Measurements from ENCODE around the gene PCYT1A.

- TF ChIP-seq EZH2 (optimal IDR thresholded peaks at IDR 0.05; ENCODE audit: low read depth, low read length), result no peak
- TF ChIP-seq CTCF (IDR thresholded peaks at IDR 0.05; ENCODE audit: low read length), result no peak
These were observed 100.6 kb downstream of the PCYT1A start for GRCh38 chr3:196186651-196187573.

Measured in MM.1S (cell line).